ENCODE results near the gene NOS1AP. TPM values are rescaled to one million over a fixed set of nuclear protein-coding genes. Genes with fewer than 3 reads are reported as not detected.

Gene NOS1AP
- total RNA-seq, 1 experiment from 2014 or later: 14.7 TPM

- ATAC-seq: peak; percentile 61
- POLR2A ChIA-PET: no interaction called here
- no peaks in the 10 kb centered on the region for H3K27me3 Mint-ChIP-seq (ENCODE audit: low read depth)
- H3K9me3 Mint-ChIP-seq: no peaks in the 10 kb centered on the region
- peak overlapping the region; percentile 7; the same call in 1 of the 2 replicates for H3K4me3 Mint-ChIP-seq
- no peaks in the 10 kb centered on the region for H3K36me3 Mint-ChIP-seq
- CTCF ChIA-PET: interaction anchor here (1.0 to 2.3 kb wide), 4 partner anchors 10 to 164 kb away, joined by 3 to 9 read pairs (median 4); no protein-coding TSS in a partner anchor
- TF ChIP-seq MAX (CRISPR knock-in tag; IDR thresholded peaks at IDR 0.05) (peak; percentile 67), USF1 (CRISPR knock-in tag; IDR thresholded peaks at IDR 0.05) (no peak), ARID4B (CRISPR knock-in tag; IDR thresholded peaks at IDR 0.05; ENCODE audit: borderline replicate concordance) (no peak)
- no peak for DNase-seq (ENCODE audit: low spot score)
- H3K4me1 Mint-ChIP-seq: peaks cover 93% of the 10 kb centered on the region
- no peak overlapping the region for H3K27ac Mint-ChIP-seq
Observed at GRCh38 chr1:162220009-162220539, 150.6 kb downstream of the NOS1AP start.

GRCh38 chr1:162222014-162222413, 152.5 kb downstream of the NOS1AP start:
- ATAC-seq (no peak), DNase-seq (ENCODE audit: low spot score) (no peak)
- CTCF ChIA-PET: interaction anchor here (0.9 to 1.0 kb wide), 2 partner anchors 8 to 150 kb away, joined by 3 read pairs; no protein-coding TSS in a partner anchor
- peaks cover 87% of the 10 kb centered on the region for H3K4me1 Mint-ChIP-seq
- TF ChIP-seq E2F4 (CRISPR knock-in tag; IDR thresholded peaks at IDR 0.05; ENCODE audit: borderline replicate concordance, low read depth): no peak
- H3K27ac Mint-ChIP-seq: no peak overlapping the region
- no peaks in the 10 kb centered on the region for H3K36me3 Mint-ChIP-seq
- H3K9me3 Mint-ChIP-seq: no peaks in the 10 kb centered on the region
- no peak overlapping the region for H3K4me3 Mint-ChIP-seq
- POLR2A ChIA-PET: no interaction called here
- no peaks in the 10 kb centered on the region for H3K27me3 Mint-ChIP-seq (ENCODE audit: low read depth)

GRCh38 chr1:162222730-162223129, 153.2 kb downstream of the NOS1AP start:
- POLR2A ChIA-PET: no interaction called here
- Mint-ChIP-seq H3K36me3 (no peaks in the 10 kb centered on the region), H3K4me3 (no peak overlapping the region), H3K4me1 (peaks cover 84% of the 10 kb centered on the region), H3K27ac (no peak overlapping the region), H3K27me3 (ENCODE audit: low read depth) (no peaks in the 10 kb centered on the region; the same call in 1 of the 2 replicates), H3K9me3 (no peaks in the 10 kb centered on the region)
- DNase-seq (ENCODE audit: low spot score) (no peak), ATAC-seq (no peak)
- CTCF ChIA-PET: interaction anchor here (1.0 kb wide), 1 partner anchor 9 kb away, joined by 3 read pairs; no protein-coding TSS in a partner anchor
- TF ChIP-seq CDX4 (CRISPR knock-in tag; IDR thresholded peaks at IDR 0.05; ENCODE audit: borderline replicate concordance) (no peak), ZBTB43 (CRISPR knock-in tag; IDR thresholded peaks at IDR 0.05) (no peak), ZNF232 (CRISPR knock-in tag; IDR thresholded peaks at IDR 0.05) (no peak), MLX (CRISPR knock-in tag; IDR thresholded peaks at IDR 0.05) (no peak), TEAD1 (CRISPR knock-in tag; IDR thresholded peaks at IDR 0.05) (no peak), ZNF219 (CRISPR knock-in tag; IDR thresholded peaks at IDR 0.05; ENCODE audit: borderline replicate concordance) (no peak), E2F4 (CRISPR knock-in tag; IDR thresholded peaks at IDR 0.05; ENCODE audit: borderline replicate concordance, low read depth) (no peak), RORB (CRISPR knock-in tag; IDR thresholded peaks at IDR 0.05) (no peak), KAT7 (CRISPR knock-in tag; IDR thresholded peaks at IDR 0.05; ENCODE audit: borderline replicate concordance) (no peak), FOXJ3 (CRISPR knock-in tag; IDR thresholded peaks at IDR 0.05; ENCODE audit: borderline replicate concordance) (no peak), CREM (CRISPR knock-in tag; IDR thresholded peaks at IDR 0.05) (no peak), CREB1 (CRISPR knock-in tag; IDR thresholded peaks at IDR 0.05) (no peak)

Measured in WTC11 (cell line).